IMR-90 (cell line): ENCODE measurements around the gene NEK4.

Source experiments
- CEBPB ChIP-seq: IDR thresholded peaks from 2 replicates; pipeline ENCODE4 v1.6.1; 2012; ENCODE audit warnings: low read depth, low read length, improper control_type of control experiment
- MAZ ChIP-seq: IDR thresholded peaks from 2 replicates; pipeline ENCODE4 v1.6.1; 2012; ENCODE audit warnings: low read depth, mild to moderate bottlenecking, low read length, improper control_type of control experiment, moderate library complexity, borderline replicate concordance
- POLR2A ChIP-seq: IDR thresholded peaks from 2 replicates; pipeline ENCODE4 v1.6.1; 2012; ENCODE audit warnings: mild to moderate bottlenecking, low read depth, low read length
- RAD21 ChIP-seq: IDR thresholded peaks from 2 replicates; pipeline ENCODE4 v1.6.1; 2012; ENCODE audit warnings: low read length, improper control_type of control experiment
- USF2 ChIP-seq: fragments of 150-350 bp; IDR thresholded peaks from 2 replicates; pipeline ENCODE4 v1.6.1; 2017; ENCODE audit warnings: mild to moderate bottlenecking, antibody characterized with exemption, low read length, low read depth
- TF ChIP-seq, protein P1 (sequence below): conservative IDR thresholded peaks from 2 replicates; pipeline ENCODE4 v1.5.1; 2012; ENCODE audit warnings: mild to moderate bottlenecking, low read depth, low read length, improper control_type of control experiment

GRCh38 chr3:52660046-52660445 is 110.7 kb downstream of the NEK4 start:
- TF ChIP-seq, protein P1, sequence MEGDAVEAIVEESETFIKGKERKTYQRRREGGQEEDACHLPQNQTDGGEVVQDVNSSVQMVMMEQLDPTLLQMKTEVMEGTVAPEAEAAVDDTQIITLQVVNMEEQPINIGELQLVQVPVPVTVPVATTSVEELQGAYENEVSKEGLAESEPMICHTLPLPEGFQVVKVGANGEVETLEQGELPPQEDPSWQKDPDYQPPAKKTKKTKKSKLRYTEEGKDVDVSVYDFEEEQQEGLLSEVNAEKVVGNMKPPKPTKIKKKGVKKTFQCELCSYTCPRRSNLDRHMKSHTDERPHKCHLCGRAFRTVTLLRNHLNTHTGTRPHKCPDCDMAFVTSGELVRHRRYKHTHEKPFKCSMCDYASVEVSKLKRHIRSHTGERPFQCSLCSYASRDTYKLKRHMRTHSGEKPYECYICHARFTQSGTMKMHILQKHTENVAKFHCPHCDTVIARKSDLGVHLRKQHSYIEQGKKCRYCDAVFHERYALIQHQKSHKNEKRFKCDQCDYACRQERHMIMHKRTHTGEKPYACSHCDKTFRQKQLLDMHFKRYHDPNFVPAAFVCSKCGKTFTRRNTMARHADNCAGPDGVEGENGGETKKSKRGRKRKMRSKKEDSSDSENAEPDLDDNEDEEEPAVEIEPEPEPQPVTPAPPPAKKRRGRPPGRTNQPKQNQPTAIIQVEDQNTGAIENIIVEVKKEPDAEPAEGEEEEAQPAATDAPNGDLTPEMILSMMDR, result no peak
- TF ChIP-seq CEBPB (no peak), RAD21 (no peak), MAZ (no peak), POLR2A (no peak), USF2 (no peak)
